Measurements from ENCODE around the gene VLDLR.

- TF ChIP-seq CTCF (conservative IDR thresholded peaks at IDR 0.05; ENCODE audit: low read depth, low read length) = no peak
- TF ChIP-seq EZH2 (IDR thresholded peaks at IDR 0.05; ENCODE audit: borderline replicate concordance, low read depth, low read length, poor library complexity, severe bottlenecking) = no peak
Observed at GRCh38 chr9:2583308-2584013, 38.1 kb upstream of the VLDLR start.
